Kidney (tissue), 14 donors: ENCODE data around the gene MANBA. TPM values are rescaled to one million over a fixed set of nuclear protein-coding genes. Genes with fewer than 3 reads are reported as not detected.

ENCODE experiments used
- DNase-seq, 5 donors: peaks; one replicate each; pipeline ENCODE4 v3.0.0-alpha.2; 2013 to 2020
- FAIRE-seq: peaks from 2 replicates; lab custom pipeline; 2012; peaks lifted over from hg19 to GRCh38; lab: Jason Lieb, UNC
- H3K27ac ChIP-seq, 2 donors: one replicate each; pipeline ENCODE4 v1.7.0; 2013; ENCODE audit warnings: low read depth in 2 of 2, low read length in 2 of 2, inconsistent platforms in 1 of 2
- H3K27me3 ChIP-seq: one replicate; pipeline ENCODE4 v1.7.1; 2013; ENCODE audit warnings: low read length, inconsistent platforms; ENCODE audit not compliant: control insufficient read depth, insufficient read depth
- H3K36me3 ChIP-seq, 3 donors: one replicate each; pipeline versions ENCODE4 v1.7.0 to v1.7.1; 2013; ENCODE audit warnings: low read length in 3 of 3, control low read depth in 1 of 3, inconsistent platforms in 1 of 3; ENCODE audit not compliant: insufficient read depth in 3 of 3, control insufficient read depth in 2 of 3
- H3K4me1 ChIP-seq, 3 donors: one replicate each; pipeline versions ENCODE4 v1.7.0 to v1.7.1; 2013; ENCODE audit warnings: low read length in 3 of 3, inconsistent platforms in 1 of 3, low read depth in 1 of 3; ENCODE audit not compliant: control insufficient read depth in 2 of 3, insufficient read depth in 2 of 3
- H3K4me3 ChIP-seq, 3 donors: one replicate each; pipeline versions ENCODE4 v1.7.0 to v1.8.1; 2013; ENCODE audit warnings: low read length in 3 of 3, control low read depth in 1 of 3, inconsistent platforms in 1 of 3
- H3K9ac ChIP-seq, 3 donors: one replicate each; pipeline versions ENCODE4 v1.7.0 to v1.7.1; 2013; ENCODE audit warnings: low read length in 3 of 3, control low read depth in 1 of 3, inconsistent platforms in 1 of 3
- H3K9me3 ChIP-seq, 3 donors: one replicate each; pipeline versions ENCODE4 v1.7.0 to v1.7.1; 2013; ENCODE audit warnings: low read length in 3 of 3, control low read depth in 1 of 3, inconsistent platforms in 1 of 3; ENCODE audit not compliant: control insufficient read depth in 2 of 3, insufficient read depth in 1 of 3
- intact Hi-C: fragments of 100-400 bp; cut with DNase I; formaldehyde crosslinking; loops from one replicate; pipeline ENCODE4 v1.11.1; 2022
- polyA plus RNA-seq: library from polyadenylated mRNA; stranded (reverse); fragments of 350-450 nt; fragmentation: Illumina TruSeq; extraction: RNeasy Lipid Tissue Mini Kit (QIAGEN cat#74804); gene quantifications from one replicate; pipeline ENCODE4 v1.2.3, GENCODE V29; 2014; ENCODE audit warnings: low read depth, low replicate concordance; ENCODE audit not compliant: insufficient read depth
- total RNA-seq: library from RNA; stranded (reverse); fragmentation: NEBNext Ultra II Directional; extraction: Animal tissue kit (Norgen Biotek cat#: 25700); gene quantifications from one replicate; pipeline ENCODE4 v1.2.1, GENCODE V29; 2021
- TF ChIP-seq, protein P1 (sequence below): IDR thresholded peaks from 3 replicates; pipeline ENCODE4 v1.5.1; 2012; ENCODE audit warnings: mild to moderate bottlenecking, moderate library complexity, borderline replicate concordance; ENCODE audit not compliant: insufficient read depth; ENCODE audit errors: extremely low read depth
- donor health status: control.
- donor health status: control.
- donor health status: control.
- donor health status: control.
- donor health status: control.
- donor health status: DM: yes; HTN: yes; CAD: no.
- donor health status: Normal renal cell carcinoma (clear cell type).

Gene MANBA
- total and polyA plus RNA-seq, 2 donors from 2014 or later = 19.0 to 28.0 TPM

DNA sequence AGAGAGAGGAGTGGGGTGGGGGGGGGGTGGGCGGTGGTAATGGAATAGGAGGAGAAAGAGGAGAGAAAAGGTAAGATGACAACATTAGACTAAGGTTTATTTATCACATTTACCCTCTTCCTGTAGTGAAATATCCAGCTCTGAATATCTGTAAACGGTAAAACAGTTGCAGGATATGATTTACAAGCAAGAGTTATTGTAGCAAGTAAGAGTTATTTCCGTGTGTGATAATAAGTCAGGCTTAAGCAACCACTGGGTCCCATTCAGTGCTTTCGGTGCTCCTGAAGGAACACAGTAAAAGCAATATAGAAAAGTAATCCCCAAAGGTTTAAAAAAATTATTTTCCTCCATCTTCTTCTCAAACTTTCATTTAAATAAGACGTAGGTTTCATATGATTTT is 103.6 kb downstream of the MANBA start:
- intact Hi-C loops = no loop called here
- DNase-seq = no peak

DNA sequence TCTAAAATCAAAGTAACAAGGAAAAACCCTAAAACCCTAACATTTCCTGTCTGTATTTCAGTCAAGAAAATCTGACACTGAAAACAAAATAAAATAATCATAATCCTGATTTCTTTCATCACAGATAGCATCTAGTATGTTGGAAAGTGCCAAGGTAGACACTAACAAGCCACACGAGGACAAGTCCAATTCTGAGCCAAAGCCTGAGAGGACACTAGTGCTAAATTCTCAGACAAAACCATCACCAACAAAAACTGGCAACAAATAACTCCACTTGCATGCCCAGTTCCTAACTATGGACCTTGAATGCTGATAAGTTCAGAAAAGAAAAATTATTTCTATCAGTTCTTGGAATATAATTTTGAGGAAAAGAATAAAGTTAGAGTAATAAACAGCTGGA is 113.7 kb downstream of the MANBA start:
- Histone ChIP-seq H3K4me3 (no peak overlapping the region), H3K9me3 (no peaks in the 10 kb centered on the region), H3K27ac (no peak overlapping the region), H3K27me3 (no peaks in the 10 kb centered on the region), H3K36me3 (peaks cover 2 to 14% (median 6%) of the 10 kb centered on the region in 3 donors), H3K9ac (no peak overlapping the region), H3K4me1 (no peaks in the 10 kb centered on the region)
- FAIRE-seq = no peak
- TF ChIP-seq, protein P1, sequence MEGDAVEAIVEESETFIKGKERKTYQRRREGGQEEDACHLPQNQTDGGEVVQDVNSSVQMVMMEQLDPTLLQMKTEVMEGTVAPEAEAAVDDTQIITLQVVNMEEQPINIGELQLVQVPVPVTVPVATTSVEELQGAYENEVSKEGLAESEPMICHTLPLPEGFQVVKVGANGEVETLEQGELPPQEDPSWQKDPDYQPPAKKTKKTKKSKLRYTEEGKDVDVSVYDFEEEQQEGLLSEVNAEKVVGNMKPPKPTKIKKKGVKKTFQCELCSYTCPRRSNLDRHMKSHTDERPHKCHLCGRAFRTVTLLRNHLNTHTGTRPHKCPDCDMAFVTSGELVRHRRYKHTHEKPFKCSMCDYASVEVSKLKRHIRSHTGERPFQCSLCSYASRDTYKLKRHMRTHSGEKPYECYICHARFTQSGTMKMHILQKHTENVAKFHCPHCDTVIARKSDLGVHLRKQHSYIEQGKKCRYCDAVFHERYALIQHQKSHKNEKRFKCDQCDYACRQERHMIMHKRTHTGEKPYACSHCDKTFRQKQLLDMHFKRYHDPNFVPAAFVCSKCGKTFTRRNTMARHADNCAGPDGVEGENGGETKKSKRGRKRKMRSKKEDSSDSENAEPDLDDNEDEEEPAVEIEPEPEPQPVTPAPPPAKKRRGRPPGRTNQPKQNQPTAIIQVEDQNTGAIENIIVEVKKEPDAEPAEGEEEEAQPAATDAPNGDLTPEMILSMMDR = no peak
- DNase-seq = no peak
- intact Hi-C loops = no loop called here

More for the DNA sequence above, 103.6 kb downstream of the MANBA start:
- peaks cover 0 to 5% (median 0%) of the 10 kb centered on the region in 3 donors for H3K36me3 ChIP-seq
- TF ChIP-seq, protein P1 = no peak
- no peak overlapping the region for H3K27ac ChIP-seq
- H3K4me3 ChIP-seq = no peak overlapping the region
- H3K9ac ChIP-seq = no peak overlapping the region
- no peaks in the 10 kb centered on the region for H3K27me3 ChIP-seq
- no peaks in the 10 kb centered on the region for H3K4me1 ChIP-seq
- H3K9me3 ChIP-seq = no peaks in the 10 kb centered on the region
- FAIRE-seq = no peak

DNA sequence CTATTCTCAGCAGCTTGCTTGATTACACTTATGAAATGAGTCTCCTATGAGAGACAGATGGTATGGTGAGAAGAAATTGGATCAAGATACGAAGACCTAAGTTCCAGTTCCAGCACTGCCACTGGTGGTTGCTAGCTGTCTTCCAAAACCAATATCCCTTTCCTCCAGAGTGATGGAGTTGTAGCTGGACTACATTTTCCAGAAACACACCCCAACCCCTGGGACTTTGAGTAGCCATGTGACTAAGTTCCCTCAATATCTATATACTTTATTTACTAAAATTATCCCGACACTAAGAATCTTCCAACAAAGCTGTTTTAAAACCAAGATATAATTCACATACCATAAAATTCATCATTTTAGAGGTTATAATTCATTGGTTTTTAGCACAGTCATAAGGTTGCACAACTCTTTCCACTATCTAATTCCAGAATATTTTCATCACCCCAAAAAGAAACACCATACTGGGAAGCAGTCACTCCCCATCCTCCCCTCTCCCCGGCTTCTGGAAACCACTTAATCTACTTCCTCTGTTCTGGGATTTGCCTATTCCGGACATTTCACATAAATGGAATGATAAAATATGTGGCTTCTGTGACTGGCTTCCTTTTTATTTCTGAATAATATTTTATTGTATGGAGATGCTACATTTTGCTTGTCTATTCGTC is 118.0 kb downstream of the MANBA start:
- H3K9ac ChIP-seq = no peak overlapping the region
- peaks cover 0 to 5% (median 1%) of the 10 kb centered on the region in 3 donors for H3K36me3 ChIP-seq
- FAIRE-seq = no peak
- no peaks in the 10 kb centered on the region for H3K27me3 ChIP-seq
- no peak for DNase-seq
- no peak overlapping the region for H3K27ac ChIP-seq
- intact Hi-C loops = no loop called here
- H3K9me3 ChIP-seq = no peaks in the 10 kb centered on the region
- H3K4me1 ChIP-seq = no peaks in the 10 kb centered on the region
- H3K4me3 ChIP-seq = no peak overlapping the region
- TF ChIP-seq, protein P1 = no peak
